HepG2 (cell line): ENCODE measurements around the gene MLLT11. TPM values are rescaled to one million over a fixed set of nuclear protein-coding genes. Genes with fewer than 3 reads are reported as not detected.
A peak's percentile ranks its signal among the peaks of the same experiment; 100 is the strongest.

Experiments
- ATF3 ChIP-seq: sonication (generic); formaldehyde crosslinking; IDR thresholded peaks from 2 replicates; pipeline ENCODE4 v1.4.0; 2020; ENCODE audit warnings: missing genetic modification reagents
- FIP1L1 ChIP-seq: fragments of 200-400 bp; formaldehyde crosslinking; IDR thresholded peaks from 2 replicates; pipeline ENCODE4 v1.6.1; 2018; ENCODE audit warnings: low read depth, mild to moderate bottlenecking, low read length, moderate library complexity, borderline replicate concordance; ENCODE audit not compliant: insufficient read depth
- HHEX ChIP-seq: IDR thresholded peaks from 2 replicates; pipeline ENCODE4 v1.6.1; 2016; ENCODE audit warnings: control low read depth
- HNRNPL ChIP-seq: fragments of 200-400 bp; formaldehyde crosslinking; IDR thresholded peaks from 2 replicates; pipeline ENCODE4 v1.6.1; 2017; ENCODE audit warnings: mild to moderate bottlenecking, low read depth, low read length
- MEF2D ChIP-seq: sonication (generic); formaldehyde crosslinking; IDR thresholded peaks from 2 replicates; pipeline ENCODE4 v1.5.1; 2020; ENCODE audit warnings: mild to moderate bottlenecking, missing genetic modification reagents
- NR2F2 ChIP-seq: IDR thresholded peaks from 2 replicates; pipeline ENCODE4 v1.6.1; 2012; ENCODE audit warnings: low read depth, inconsistent platforms, borderline replicate concordance
- PBX2 ChIP-seq: IDR thresholded peaks from 2 replicates; pipeline ENCODE4 v1.6.1; 2016; ENCODE audit warnings: control low read depth
- PHF8 ChIP-seq: sonication (generic); formaldehyde crosslinking; IDR thresholded peaks from 2 replicates; pipeline ENCODE4 v1.5.0; 2020; ENCODE audit warnings: missing genetic modification reagents
- RAD21 ChIP-seq: fragments of 450-650 bp; formaldehyde crosslinking; IDR thresholded peaks from 2 replicates; pipeline ENCODE4 v1.5.0; 2020; ENCODE audit warnings: mild to moderate bottlenecking
- RCOR2 ChIP-seq: IDR thresholded peaks from 2 replicates; pipeline ENCODE4 v1.6.1; 2016; ENCODE audit warnings: missing biosample characterization, missing genetic modification reagents
- SOX13 ChIP-seq, 3 experiments: fragments of 450-650 bp in 1 of 3; sonication (generic) in 1 of 3; formaldehyde crosslinking in 1 of 3; IDR thresholded peaks in 2 of 3; conservative IDR thresholded peaks in 1 of 3; 2 replicates each; pipeline versions ENCODE4 v1.5.0 to v1.6.1; 2016 to 2020; ENCODE audit warnings: antibody characterized with exemption in 1 of 3, mild to moderate bottlenecking in 1 of 3, missing compliant biosample characterization in 1 of 3, missing genetic modification reagents in 1 of 3, moderate library complexity in 1 of 3
- ZFP82 ChIP-seq: sonication (generic); formaldehyde crosslinking; IDR thresholded peaks from 2 replicates; pipeline ENCODE4 v1.5.1; 2020; ENCODE audit warnings: mild to moderate bottlenecking, missing genetic modification reagents, borderline replicate concordance
- ZNF121 ChIP-seq: sonication (generic); formaldehyde crosslinking; IDR thresholded peaks from 2 replicates; pipeline ENCODE4 v1.5.0; 2020; ENCODE audit warnings: mild to moderate bottlenecking, missing genetic modification reagents
- ZNF225 ChIP-seq: sonication (generic); formaldehyde crosslinking; IDR thresholded peaks from 2 replicates; pipeline ENCODE4 v1.4.0; 2020; ENCODE audit warnings: mild to moderate bottlenecking, missing genetic modification reagents
- ZNF253 ChIP-seq: sonication (generic); formaldehyde crosslinking; IDR thresholded peaks from 2 replicates; pipeline ENCODE4 v1.8.0; 2022; ENCODE audit warnings: mild to moderate bottlenecking, missing genetic modification reagents, borderline replicate concordance
- ZNF263 ChIP-seq: sonication (generic); formaldehyde crosslinking; IDR thresholded peaks from 2 replicates; pipeline ENCODE4 v1.4.0; 2020; ENCODE audit warnings: missing genetic modification reagents
- ZNF644 ChIP-seq: IDR thresholded peaks from 2 replicates; pipeline ENCODE4 v1.6.1; 2016; ENCODE audit warnings: low read depth
- ZNF782 ChIP-seq: sonication (generic); formaldehyde crosslinking; IDR thresholded peaks from 2 replicates; pipeline ENCODE4 v1.4.0; 2020; ENCODE audit warnings: missing genetic modification reagents, mild to moderate bottlenecking, borderline replicate concordance
- polyA plus RNA-seq, 8 experiments: library from polyadenylated mRNA; depleted of rRNA in 3 of 8; stranded (reverse) in 7 of 8; unstranded in 1 of 8; fragments of >200 nt; fragmentation: Illumina TruSeq in 4 of 8; extraction: Trizol in 4 of 8; gene quantifications; 2 replicates each; pipeline versions ENCODE4 v1.2.1 to v1.2.3, GENCODE V29; 2011 to 2016; ENCODE audit warnings: low read depth in 4 of 8, missing spikeins in 1 of 8, mixed read lengths in 1 of 8; ENCODE audit not compliant: insufficient read depth in 1 of 8
- total RNA-seq, 5 experiments: library from RNA; depleted of rRNA; stranded (reverse); fragments of >200 nt; fragmentation: Illumina TruSeq; extraction: Trizol; gene quantifications; 2 replicates each; pipeline ENCODE4 v1.2.3, GENCODE V29; 2016; ENCODE audit warnings: low read depth in 1 of 5
- TF ChIP-seq, protein P1 (sequence below): sonication (generic); formaldehyde crosslinking; IDR thresholded peaks from 2 replicates; pipeline ENCODE4 v1.5.0; 2020; ENCODE audit warnings: missing genetic modification reagents
- TF ChIP-seq, protein P2 (sequence below): sonication (generic); formaldehyde crosslinking; conservative IDR thresholded peaks from 2 replicates; pipeline ENCODE4 v1.8.1; 2023; ENCODE audit warnings: missing genetic modification reagents
- TF ChIP-seq, protein P3 (sequence below): sonication (generic); formaldehyde crosslinking; IDR thresholded peaks from 2 replicates; pipeline ENCODE4 v1.4.0; 2020; ENCODE audit warnings: missing genetic modification reagents
- TF ChIP-seq, protein P4 (sequence below): sonication (generic); formaldehyde crosslinking; IDR thresholded peaks from 2 replicates; pipeline ENCODE4 v1.8.0; 2022; ENCODE audit warnings: low read depth, missing genetic modification reagents

MLLT11 gene
- total and polyA plus RNA-seq, 2 of the 13 experiments (the other 11 are each of a cell fraction or from before 2014, with no cell fraction given), result 0.21 to 0.22 TPM

DNA sequence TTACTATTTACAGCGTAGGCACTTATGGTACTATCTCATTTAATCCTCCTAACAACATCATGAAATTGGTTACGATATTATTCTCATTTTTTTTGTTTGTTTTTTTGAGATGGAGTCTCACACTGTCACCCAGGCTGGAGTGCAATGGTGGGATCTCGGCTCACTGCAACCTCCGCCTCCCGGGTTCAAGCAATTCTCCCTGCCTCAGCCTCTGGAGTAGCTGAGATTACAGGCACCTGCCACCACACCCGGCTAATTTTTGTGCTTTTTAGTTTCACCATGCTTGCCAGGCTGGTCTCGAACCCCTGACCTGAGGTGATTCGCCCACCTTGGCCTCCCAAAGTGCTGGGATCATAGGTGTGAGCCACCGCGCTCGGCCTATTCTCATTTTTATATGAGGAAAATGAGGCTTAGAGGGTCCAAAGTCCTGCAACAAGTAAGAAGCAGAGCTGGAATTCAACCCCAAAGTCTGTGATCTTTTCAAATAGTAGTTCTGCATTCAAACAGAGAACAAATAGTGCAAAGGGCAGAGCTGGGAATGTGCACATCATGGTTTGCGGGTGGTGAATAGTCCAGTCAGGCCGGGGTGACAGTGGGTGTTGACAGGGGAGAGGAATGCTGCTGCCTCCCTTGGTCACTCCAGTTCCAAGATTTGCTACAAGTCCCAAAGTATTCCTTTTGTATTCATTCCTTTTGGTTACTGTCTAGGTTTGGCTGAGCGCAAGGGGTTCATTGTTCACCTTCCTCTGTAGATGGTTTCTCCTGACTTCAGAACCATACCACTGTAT, 47.3 kb upstream of the MLLT11 start (continued):
- TF ChIP-seq, protein P1, sequence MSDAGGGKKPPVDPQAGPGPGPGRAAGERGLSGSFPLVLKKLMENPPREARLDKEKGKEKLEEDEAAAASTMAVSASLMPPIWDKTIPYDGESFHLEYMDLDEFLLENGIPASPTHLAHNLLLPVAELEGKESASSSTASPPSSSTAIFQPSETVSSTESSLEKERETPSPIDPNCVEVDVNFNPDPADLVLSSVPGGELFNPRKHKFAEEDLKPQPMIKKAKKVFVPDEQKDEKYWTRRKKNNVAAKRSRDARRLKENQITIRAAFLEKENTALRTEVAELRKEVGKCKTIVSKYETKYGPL (CRISPR knock-in tag), result no peak
- TF ChIP-seq RAD21 (CRISPR knock-in tag), result no peak
- TF ChIP-seq, protein P2, sequence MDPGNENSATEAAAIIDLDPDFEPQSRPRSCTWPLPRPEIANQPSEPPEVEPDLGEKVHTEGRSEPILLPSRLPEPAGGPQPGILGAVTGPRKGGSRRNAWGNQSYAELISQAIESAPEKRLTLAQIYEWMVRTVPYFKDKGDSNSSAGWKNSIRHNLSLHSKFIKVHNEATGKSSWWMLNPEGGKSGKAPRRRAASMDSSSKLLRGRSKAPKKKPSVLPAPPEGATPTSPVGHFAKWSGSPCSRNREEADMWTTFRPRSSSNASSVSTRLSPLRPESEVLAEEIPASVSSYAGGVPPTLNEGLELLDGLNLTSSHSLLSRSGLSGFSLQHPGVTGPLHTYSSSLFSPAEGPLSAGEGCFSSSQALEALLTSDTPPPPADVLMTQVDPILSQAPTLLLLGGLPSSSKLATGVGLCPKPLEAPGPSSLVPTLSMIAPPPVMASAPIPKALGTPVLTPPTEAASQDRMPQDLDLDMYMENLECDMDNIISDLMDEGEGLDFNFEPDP (CRISPR knock-in tag), result no peak
- TF ChIP-seq HHEX (CRISPR knock-in tag), result no peak
- TF ChIP-seq SOX13 (IDR thresholded peaks at IDR 0.05), result peak; percentile 66
- peak in 1 of 2 experiments; percentile 84; a peak in 2 of 4 replicates for TF ChIP-seq SOX13 (CRISPR knock-in tag; conservative IDR thresholded peaks at IDR 0.05 in 1 of 2, IDR thresholded peaks at IDR 0.05 in 1 of 2)
- TF ChIP-seq, protein P3, sequence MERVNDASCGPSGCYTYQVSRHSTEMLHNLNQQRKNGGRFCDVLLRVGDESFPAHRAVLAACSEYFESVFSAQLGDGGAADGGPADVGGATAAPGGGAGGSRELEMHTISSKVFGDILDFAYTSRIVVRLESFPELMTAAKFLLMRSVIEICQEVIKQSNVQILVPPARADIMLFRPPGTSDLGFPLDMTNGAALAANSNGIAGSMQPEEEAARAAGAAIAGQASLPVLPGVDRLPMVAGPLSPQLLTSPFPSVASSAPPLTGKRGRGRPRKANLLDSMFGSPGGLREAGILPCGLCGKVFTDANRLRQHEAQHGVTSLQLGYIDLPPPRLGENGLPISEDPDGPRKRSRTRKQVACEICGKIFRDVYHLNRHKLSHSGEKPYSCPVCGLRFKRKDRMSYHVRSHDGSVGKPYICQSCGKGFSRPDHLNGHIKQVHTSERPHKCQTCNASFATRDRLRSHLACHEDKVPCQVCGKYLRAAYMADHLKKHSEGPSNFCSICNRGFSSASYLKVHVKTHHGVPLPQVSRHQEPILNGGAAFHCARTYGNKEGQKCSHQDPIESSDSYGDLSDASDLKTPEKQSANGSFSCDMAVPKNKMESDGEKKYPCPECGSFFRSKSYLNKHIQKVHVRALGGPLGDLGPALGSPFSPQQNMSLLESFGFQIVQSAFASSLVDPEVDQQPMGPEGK (CRISPR knock-in tag), result peak; percentile 63; the same call in 1 of the 2 replicates
- no peak for TF ChIP-seq PBX2 (CRISPR knock-in tag)
- TF ChIP-seq ATF3 (CRISPR knock-in tag), result no peak
- TF ChIP-seq ZNF263 (CRISPR knock-in tag), result no peak
- peak; percentile 58 for TF ChIP-seq MEF2D (CRISPR knock-in tag)
- TF ChIP-seq, protein P4, sequence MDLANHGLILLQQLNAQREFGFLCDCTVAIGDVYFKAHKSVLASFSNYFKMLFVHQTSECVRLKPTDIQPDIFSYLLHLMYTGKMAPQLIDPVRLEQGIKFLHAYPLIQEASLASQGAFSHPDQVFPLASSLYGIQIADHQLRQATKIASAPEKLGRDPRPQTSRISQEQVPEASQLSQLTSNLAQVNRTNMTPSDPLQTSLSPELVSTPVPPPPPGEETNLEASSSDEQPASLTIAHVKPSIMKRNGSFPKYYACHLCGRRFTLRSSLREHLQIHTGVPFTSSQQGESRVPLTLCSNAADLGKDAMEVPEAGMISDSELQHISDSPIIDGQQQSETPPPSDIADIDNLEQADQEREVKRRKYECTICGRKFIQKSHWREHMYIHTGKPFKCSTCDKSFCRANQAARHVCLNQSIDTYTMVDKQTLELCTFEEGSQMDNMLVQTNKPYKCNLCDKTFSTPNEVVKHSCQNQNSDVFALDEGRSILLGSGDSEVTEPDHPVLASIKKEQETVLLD, result no peak
- TF ChIP-seq ZNF644 (CRISPR knock-in tag), result peak; percentile 46; the same call in 1 of the 2 replicates
- TF ChIP-seq ZNF225, result no peak
- peak; percentile 81 for TF ChIP-seq RCOR2
- TF ChIP-seq ZNF253 (CRISPR knock-in tag), result no peak
- no peak for TF ChIP-seq ZNF782 (CRISPR knock-in tag)
- no peak for TF ChIP-seq FIP1L1
- TF ChIP-seq NR2F2, result peak; percentile 19; the same call in 1 of the 2 replicates
- TF ChIP-seq HNRNPL, result no peak
- TF ChIP-seq ZNF121, result no peak
- peak; percentile 17; the same call in 1 of the 2 replicates for TF ChIP-seq PHF8 (CRISPR knock-in tag)
- 0 out of 2 replicates have a peak, but pooled peaks have one; percentile 48 for TF ChIP-seq ZFP82 (CRISPR knock-in tag)
